ENCODE results near the gene MYLIP.

The MYLIP gene

DNA sequence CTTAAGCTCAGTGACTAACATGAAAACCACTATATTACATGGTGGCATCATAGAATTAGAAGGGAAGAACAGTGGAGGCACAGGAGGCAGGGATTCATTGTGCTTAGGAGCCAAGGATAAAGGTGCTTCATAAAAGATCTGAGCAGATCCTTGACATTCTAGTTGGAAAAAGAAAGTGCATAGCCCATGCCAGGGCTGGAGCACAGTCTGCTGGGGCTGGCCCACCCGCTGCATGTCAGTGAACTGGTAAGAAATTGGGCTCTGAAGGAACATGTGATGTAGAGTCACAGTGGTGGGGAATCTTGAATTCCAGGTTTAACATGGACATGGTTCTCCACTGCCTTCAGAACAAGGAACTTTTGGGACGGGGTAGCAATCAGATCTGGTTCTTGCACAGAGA lies 20.4 kb downstream of the MYLIP start:
- POLR2A ChIA-PET, result no interaction called here
- H3K4me3 ChIP-seq (ENCODE audit: low read depth, low read length), result no peak overlapping the region
- CTCF ChIA-PET, result no interaction called here
- no peak for TF ChIP-seq CTCF (IDR thresholded peaks at IDR 0.05; ENCODE audit: insufficient read depth, low read length, missing control alignments)
- DNase-seq (ENCODE audit: low read depth, low spot score), result no peak

DNA sequence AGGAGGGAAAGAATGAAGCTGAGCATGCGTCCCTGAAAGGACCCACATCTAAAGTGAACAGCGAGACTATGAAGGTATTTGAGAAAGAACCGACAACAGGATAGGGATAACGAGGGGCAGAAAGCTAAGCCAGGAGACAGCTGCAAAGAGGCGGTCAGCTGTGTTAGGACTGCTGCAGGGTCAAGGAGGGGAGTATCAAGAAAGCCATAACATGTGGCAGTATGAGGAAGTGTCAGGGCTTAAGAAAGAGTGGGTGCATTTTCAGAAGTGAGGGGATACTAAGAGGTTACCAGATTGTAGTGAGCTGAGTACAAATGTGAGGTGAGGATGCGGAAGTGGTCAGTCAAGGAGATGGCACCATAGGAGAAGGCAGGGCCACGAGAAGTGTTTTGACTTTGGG lies 21.2 kb downstream of the MYLIP start:
- ChIA-PET POLR2A (no interaction called here), CTCF (interaction anchor here (1.2 to 2.1 kb wide), 2 partner anchors 14 to 33 kb away, joined by 3 to 6 read pairs; no protein-coding TSS in a partner anchor)
- no peak for TF ChIP-seq CTCF (IDR thresholded peaks at IDR 0.05; ENCODE audit: insufficient read depth, low read length, missing control alignments)
- no peak for DNase-seq (ENCODE audit: low read depth, low spot score)
- H3K4me3 ChIP-seq (ENCODE audit: low read depth, low read length), result no peak overlapping the region

DNA sequence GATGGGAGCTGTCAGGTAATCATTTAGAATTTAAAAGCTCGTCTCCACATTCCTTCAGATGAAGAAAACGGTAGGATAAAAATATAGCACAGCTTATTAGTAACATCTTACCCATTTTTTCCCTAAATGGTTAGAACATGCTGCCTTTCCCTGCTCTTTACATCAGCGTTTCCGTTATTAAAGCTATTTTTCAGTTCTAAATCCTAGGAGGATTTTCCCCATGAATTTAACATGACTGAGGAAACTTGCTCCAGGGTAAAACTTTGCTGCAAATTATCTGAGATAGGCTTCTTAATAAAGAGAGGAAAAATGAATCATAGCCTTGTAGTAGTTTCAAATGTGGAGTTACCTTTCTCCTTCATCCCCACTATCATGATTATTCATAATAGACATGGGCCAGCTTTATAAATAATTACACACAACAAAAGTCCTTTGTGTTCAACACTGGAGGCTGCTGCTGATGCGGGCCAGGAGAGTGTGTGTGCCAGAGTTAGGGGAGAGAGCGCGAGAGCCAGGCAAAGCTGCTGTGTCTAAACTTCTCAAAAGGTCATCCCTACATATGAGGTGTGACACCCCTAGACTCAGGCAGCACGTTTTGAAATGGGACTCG lies 24.4 kb downstream of the MYLIP start:
- no peak for DNase-seq (ENCODE audit: low read depth, low spot score)
- no peak overlapping the region for H3K4me3 ChIP-seq (ENCODE audit: low read depth, low read length)
- ChIA-PET CTCF (interaction anchor here (1.1 to 1.5 kb wide), 5 partner anchors 13 to 53 kb away, joined by 3 to 6 read pairs (median 3); partner anchors contain the start of gene MYLIP), POLR2A (no interaction called here)
- no peak for TF ChIP-seq CTCF (IDR thresholded peaks at IDR 0.05; ENCODE audit: insufficient read depth, low read length, missing control alignments)

GRCh38 chr6:16154904-16155303 lies 26.0 kb downstream of the MYLIP start:
- TF ChIP-seq CTCF (IDR thresholded peaks at IDR 0.05; ENCODE audit: insufficient read depth, low read length, missing control alignments), result no peak
- CTCF ChIA-PET, result interaction anchor here (1.5 to 2.2 kb wide), 2 partner anchors 12 to 28 kb away, joined by 3 to 7 read pairs; no protein-coding TSS in a partner anchor
- H3K4me3 ChIP-seq (ENCODE audit: low read depth, low read length), result no peak overlapping the region
- no peak for DNase-seq (ENCODE audit: low read depth, low spot score)
- POLR2A ChIA-PET, result interaction anchor here (1.1 kb wide), 1 partner anchor 24 kb away, joined by 4 read pairs; no protein-coding TSS in a partner anchor

DNA sequence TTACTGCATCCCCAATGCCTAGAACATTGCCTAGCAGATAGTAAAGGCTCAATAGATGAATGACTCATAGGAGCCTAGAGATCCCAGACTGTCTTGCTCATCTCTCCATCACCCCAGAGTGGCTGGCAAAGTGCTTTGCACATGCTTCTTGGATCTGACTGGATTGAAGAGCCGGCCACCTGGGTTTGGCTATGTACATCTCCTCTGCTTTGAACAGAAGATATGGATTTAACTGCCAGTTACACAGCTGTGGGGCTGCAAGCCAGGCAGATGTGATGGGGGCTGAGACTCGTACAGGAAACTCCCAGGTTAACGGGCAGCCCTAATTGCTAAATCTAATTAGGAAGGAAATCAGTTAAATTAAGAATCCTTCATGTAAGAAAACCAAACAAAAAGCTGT lies 28.6 kb downstream of the MYLIP start:
- CTCF ChIA-PET, result no interaction called here

DNA sequence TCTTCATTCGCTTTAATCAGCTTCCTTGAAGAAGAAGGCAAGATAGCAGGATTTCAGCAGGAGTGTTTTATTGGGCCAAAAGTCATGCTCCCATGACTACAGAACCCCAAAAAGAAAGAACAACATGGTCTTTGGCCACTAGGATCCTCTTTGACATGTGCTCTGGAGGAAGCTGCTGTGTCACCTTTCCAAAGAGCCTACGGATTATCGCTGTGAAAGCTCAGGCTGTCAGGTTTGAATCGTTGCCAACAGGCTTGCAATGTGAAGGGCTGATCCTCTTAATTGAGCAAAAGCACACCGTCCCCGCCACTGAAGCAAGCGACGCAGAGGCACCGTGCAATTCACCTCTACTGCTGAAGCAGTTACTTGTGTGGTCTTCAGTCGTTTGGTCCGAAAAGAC lies 29.0 kb downstream of the MYLIP start:
- TF ChIP-seq CTCF (IDR thresholded peaks at IDR 0.05; ENCODE audit: insufficient read depth, low read length, missing control alignments), result no peak
- no peak overlapping the region for H3K4me3 ChIP-seq (ENCODE audit: low read depth, low read length)
- DNase-seq (ENCODE audit: low read depth, low spot score), result no peak
- ChIA-PET POLR2A (no interaction called here), CTCF (no interaction called here)

More for the DNA sequence above, 28.6 kb downstream of the MYLIP start:
- no peak for DNase-seq (ENCODE audit: low read depth, low spot score)
- no peak overlapping the region for H3K4me3 ChIP-seq (ENCODE audit: low read depth, low read length)
- POLR2A ChIA-PET, result no interaction called here
- TF ChIP-seq CTCF (IDR thresholded peaks at IDR 0.05; ENCODE audit: insufficient read depth, low read length, missing control alignments), result no peak
